ENCODE data around the gene SFTA2. TPM values are rescaled to one million over a fixed set of nuclear protein-coding genes. Genes with fewer than 3 reads are reported as not detected.

The SFTA2 gene
- total and polyA plus RNA-seq, 8 donors: 2.8 to 94.7 (median 15.2) TPM; not detected in 3

GRCh38 chr6:30915591-30915946 lies 16.4 kb downstream of the SFTA2 start:
- Histone ChIP-seq H3K4me1 (peaks cover 25 to 40% (median 30%) of the 10 kb centered on the region in 4 donors), H3K36me3 (peaks cover 30 to 68% (median 63%) of the 10 kb centered on the region in 4 donors), H3K4me3 (no peak overlapping the region), H3K9me3 (no peaks in the 10 kb centered on the region), H3K27ac (peak overlapping the region in 4 of 5 donors; percentile 54 to 95 (median 90)), H3K27me3 (no peaks in the 10 kb centered on the region)
- peak in 1 of 2 donors; percentile 89 for DNase-seq
- intact Hi-C loops (cut with DNase I; ENCODE audit: low total_unique reads): no loop called here
- TF ChIP-seq EP300 (IDR thresholded peaks at IDR 0.05) (no peak), CTCF (IDR thresholded peaks at IDR 0.05) (peak in 5 of 7 experiments; percentile 28 to 77 (median 57))
- WGBS, 5 donors: 16 to 34% (median 18%) methylated on average over 5 of the region's 5 CpGs

- Histone ChIP-seq H3K27me3 (no peaks in the 10 kb centered on the region), H3K4me1 (peaks cover 25 to 40% (median 30%) of the 10 kb centered on the region in 4 donors), H3K4me3 (peak overlapping the region; percentile 56 to 68 (median 58)), H3K27ac (peak overlapping the region; percentile 87 to 95 (median 94)), H3K36me3 (peaks cover 30 to 68% (median 63%) of the 10 kb centered on the region in 4 donors), H3K9me3 (no peaks in the 10 kb centered on the region)
- DNase-seq: no peak
- no peak for TF ChIP-seq EP300 (IDR thresholded peaks at IDR 0.05)
- TF ChIP-seq POLR2AphosphoS5 (IDR thresholded peaks at IDR 0.05): no peak
- intact Hi-C loops (cut with DNase I; ENCODE audit: low total_unique reads): no loop called here
- 20 to 42% (median 33%) methylated on average over 17 of the region's 17 CpGs for WGBS, 5 donors
Observed at GRCh38 chr6:30914854-30915590, 16.9 kb downstream of the SFTA2 start.

- 0 to 2% (median 1%) methylated on average over 30 to 52 of the region's 52 CpGs for WGBS, 5 donors
- intact Hi-C loops (cut with DNase I; ENCODE audit: low total_unique reads): no loop called here
- TF ChIP-seq POLR2A (IDR thresholded peaks at IDR 0.05) (peak in 1 of 4 donors; percentile 31), POLR2AphosphoS5 (IDR thresholded peaks at IDR 0.05) (peak; percentile 74 to 95 (median 90)), EP300 (IDR thresholded peaks at IDR 0.05) (no peak), CTCF (IDR thresholded peaks at IDR 0.05) (peak in 4 of 7 experiments; percentile 13 to 61 (median 25))
Observed at GRCh38 chr6:30914076-30914853, 17.7 kb downstream of the SFTA2 start, which contains the start of gene VARS2. VARS2 (plus strand) TSS chr6:30914238; CDS start chr6:30914837, 599 bp downstream.

GRCh38 chr6:30913721-30914075 lies 18.3 kb downstream of the SFTA2 start:
- intact Hi-C loops (cut with DNase I; ENCODE audit: low total_unique reads): no loop called here
- Histone ChIP-seq H3K36me3 (peaks cover 25 to 60% (median 55%) of the 10 kb centered on the region in 4 donors), H3K9me3 (no peaks in the 10 kb centered on the region), H3K27ac (peak overlapping the region; percentile 87 to 95 (median 94)), H3K4me1 (peaks cover 30 to 51% (median 41%) of the 10 kb centered on the region in 4 donors), H3K4me3 (peak overlapping the region; percentile 56 to 68 (median 58)), H3K27me3 (no peaks in the 10 kb centered on the region)
- WGBS, 5 donors: 2 to 5% (median 3%) methylated on average over 15 to 31 of the region's 31 CpGs
- DNase-seq: no peak
- TF ChIP-seq POLR2AphosphoS5 (IDR thresholded peaks at IDR 0.05): no peak

More at GRCh38 chr6:30914076-30914853, 17.7 kb downstream of the SFTA2 start, which contains the start of gene VARS2:
- DNase-seq: peak; percentile 94 to 98
- H3K4me3 ChIP-seq: peak within 1 kb of the TSS; percentile 56 to 68 (median 58)
- H3K27me3 ChIP-seq: no peaks in the 10 kb centered on the region
- H3K27ac ChIP-seq: peak within 1 kb of the TSS; percentile 87 to 95 (median 94)
- peaks cover 25 to 45% (median 35%) of the 10 kb centered on the region in 4 donors for H3K4me1 ChIP-seq
- H3K36me3 ChIP-seq: peaks cover 31 to 66% (median 60%) of the 10 kb centered on the region in 4 donors
- no peaks in the 10 kb centered on the region for H3K9me3 ChIP-seq
